Subcutaneous abdominal adipose tissue (tissue), 5 donors: ENCODE results near the gene AOC3.
"Not testable (repeated sequence)": the region's sequence is repeated elsewhere in the genome, so short reads cannot be mapped to it uniquely, and the experiment has no call there.

Experiments
- H3K27ac ChIP-seq: one replicate; pipeline ENCODE4 v1.7.0; 2013; ENCODE audit warnings: low read depth, mild to moderate bottlenecking, inconsistent platforms, low read length, moderate library complexity
- H3K27me3 ChIP-seq, 5 donors: one replicate each; pipeline ENCODE4 v1.7.0; 2013; ENCODE audit warnings: low read length in 5 of 5, inconsistent platforms in 1 of 5; ENCODE audit not compliant: control insufficient read depth in 5 of 5, insufficient read depth in 4 of 5
- H3K36me3 ChIP-seq, 5 donors: one replicate each; pipeline ENCODE4 v1.7.0; 2013; ENCODE audit warnings: low read length in 5 of 5; ENCODE audit not compliant: control insufficient read depth in 5 of 5, insufficient read depth in 5 of 5
- H3K4me1 ChIP-seq, 5 donors: one replicate each; pipeline ENCODE4 v1.7.0; 2013; ENCODE audit warnings: low read length in 5 of 5, mild to moderate bottlenecking in 3 of 5, moderate library complexity in 1 of 5; ENCODE audit not compliant: control insufficient read depth in 5 of 5, insufficient read depth in 5 of 5
- H3K4me3 ChIP-seq, 5 donors: one replicate each; pipeline ENCODE4 v1.7.0; 2013; ENCODE audit warnings: low read length in 5 of 5, low read depth in 1 of 5
- H3K9ac ChIP-seq, 5 donors: one replicate each; pipeline ENCODE4 v1.7.0; 2013; ENCODE audit warnings: low read length in 5 of 5, mild to moderate bottlenecking in 4 of 5, moderate library complexity in 3 of 5
- H3K9me3 ChIP-seq, 5 donors: one replicate each; pipeline ENCODE4 v1.7.0; 2013; ENCODE audit warnings: low read length in 5 of 5; ENCODE audit not compliant: control insufficient read depth in 5 of 5
- donor health status: healthy.
- donor health status: healthy.
- donor health status: healthy.
- donor health status: healthy.
- donor health status: healthy.

AOC3 gene

GRCh38 chr17:42877037-42877436 is 26.0 kb downstream of the AOC3 start:
- H3K36me3 ChIP-seq, result peaks cover 0 to 27% (median 21%) of the 10 kb centered on the region in 5 donors
- no peak overlapping the region for H3K9ac ChIP-seq
- H3K27ac ChIP-seq, result no peak overlapping the region
- H3K9me3 ChIP-seq, result no peaks in the 10 kb centered on the region
- H3K27me3 ChIP-seq, result no peaks in the 10 kb centered on the region
- no peak overlapping the region for H3K4me3 ChIP-seq
- H3K4me1 ChIP-seq, result peaks cover 0 to 16% (median 5%) of the 10 kb centered on the region in 5 donors

- H3K9ac ChIP-seq, result no peak overlapping the region
- H3K4me1 ChIP-seq, result peaks cover 0 to 16% (median 5%) of the 10 kb centered on the region in 5 donors
- no peaks in the 10 kb centered on the region for H3K9me3 ChIP-seq
- no peaks in the 10 kb centered on the region for H3K27me3 ChIP-seq
- no peak overlapping the region for H3K4me3 ChIP-seq
- peak overlapping the region; percentile 37 for H3K27ac ChIP-seq
- H3K36me3 ChIP-seq, result peaks cover 0 to 15% (median 8%) of the 10 kb centered on the region in 5 donors
Observed at GRCh38 chr17:42878123-42878880, 27.3 kb downstream of the AOC3 start.

- no peak overlapping the region for H3K4me3 ChIP-seq
- peak overlapping the region; percentile 37 for H3K27ac ChIP-seq
- peaks cover 0 to 13% (median 6%) of the 10 kb centered on the region in 5 donors for H3K36me3 ChIP-seq
- no peaks in the 10 kb centered on the region for H3K27me3 ChIP-seq
- peak overlapping the region in 1 of 5 donors; percentile 35 for H3K9ac ChIP-seq
- no peaks in the 10 kb centered on the region for H3K9me3 ChIP-seq
- H3K4me1 ChIP-seq, result peaks cover 0 to 16% (median 5%) of the 10 kb centered on the region in 5 donors
Observed at GRCh38 chr17:42878924-42879595, 28.1 kb downstream of the AOC3 start.

GRCh38 chr17:42879596-42879985 is 28.6 kb downstream of the AOC3 start:
- Histone ChIP-seq H3K4me3 (no peak overlapping the region), H3K36me3 (peaks cover 0 to 10% (median 6%) of the 10 kb centered on the region in 5 donors), H3K27ac (peak overlapping the region; percentile 37), H3K9ac (no peak overlapping the region), H3K9me3 (no peaks in the 10 kb centered on the region), H3K27me3 (no peaks in the 10 kb centered on the region), H3K4me1 (peaks cover 0 to 16% (median 5%) of the 10 kb centered on the region in 5 donors)

- Histone ChIP-seq H3K4me3 (no peak overlapping the region), H3K27me3 (no peaks in the 10 kb centered on the region), H3K36me3 (peaks cover 0 to 8% (median 6%) of the 10 kb centered on the region in 5 donors), H3K9ac (no peak overlapping the region), H3K27ac (no peak overlapping the region), H3K4me1 (peaks cover 0 to 20% (median 10%) of the 10 kb centered on the region in 5 donors), H3K9me3 (no peaks in the 10 kb centered on the region)
Observed at GRCh38 chr17:42880776-42881310, 29.8 kb downstream of the AOC3 start.

GRCh38 chr17:42881706-42882105 is 30.7 kb downstream of the AOC3 start:
- peaks cover 2 to 28% (median 17%) of the 10 kb centered on the region in 5 donors for H3K4me1 ChIP-seq
- H3K9ac ChIP-seq, H3K9me3 ChIP-seq, H3K27ac ChIP-seq, H3K27me3 ChIP-seq, H3K36me3 ChIP-seq, H3K4me3 ChIP-seq: not testable (repeated sequence)

- H3K36me3 ChIP-seq, result peaks cover 0 to 3% (median 2%) of the 10 kb centered on the region in 5 donors
- H3K9ac ChIP-seq, result no peak overlapping the region
- no peaks in the 10 kb centered on the region for H3K9me3 ChIP-seq
- H3K27me3 ChIP-seq, result no peaks in the 10 kb centered on the region
- H3K4me1 ChIP-seq, result peaks cover 2 to 32% (median 21%) of the 10 kb centered on the region in 5 donors
- H3K4me3 ChIP-seq, result no peak overlapping the region
- H3K27ac ChIP-seq, result no peak overlapping the region
Observed at GRCh38 chr17:42882166-42882565, 31.2 kb downstream of the AOC3 start.

GRCh38 chr17:42883802-42884558 is 33.0 kb downstream of the AOC3 start:
- Histone ChIP-seq H3K27ac (no peak overlapping the region), H3K27me3 (no peaks in the 10 kb centered on the region), H3K36me3 (no peaks in the 10 kb centered on the region), H3K4me3 (no peak overlapping the region), H3K9me3 (no peaks in the 10 kb centered on the region), H3K9ac (no peak overlapping the region), H3K4me1 (peaks cover 2 to 38% (median 32%) of the 10 kb centered on the region in 5 donors)

- not testable (repeated sequence) for H3K36me3 ChIP-seq, H3K9ac ChIP-seq, H3K27me3 ChIP-seq, H3K9me3 ChIP-seq
- Histone ChIP-seq H3K27ac (peak overlapping the region; percentile 24), H3K4me1 (peaks cover 2 to 30% (median 28%) of the 10 kb centered on the region in 5 donors), H3K4me3 (peak overlapping the region in 1 of 5 donors; percentile 20)
Observed at GRCh38 chr17:42885806-42886205, 34.8 kb downstream of the AOC3 start.
